ENCODE results near the gene ATCAY.
"Not testable (repeated sequence)": the region's sequence is repeated elsewhere in the genome, so short reads cannot be mapped to it uniquely, and the experiment has no call there.

ATCAY gene

GRCh38 chr19:3857449-3858003 is 23.0 kb upstream of the ATCAY start:
- no peak for DNase-seq (ENCODE audit: low read depth)

GRCh38 chr19:3860499-3860898 is 20.0 kb upstream of the ATCAY start:
- no peak for DNase-seq (ENCODE audit: low read depth)

- no peak for DNase-seq (ENCODE audit: low read depth)
These were observed 17.5 kb upstream of the ATCAY start for GRCh38 chr19:3862826-3863500.

- DNase-seq (ENCODE audit: low read depth), result no peak
These were observed 16.8 kb upstream of the ATCAY start for GRCh38 chr19:3863648-3864047.

- no peak for DNase-seq (ENCODE audit: low read depth)
These were observed 13.4 kb upstream of the ATCAY start for GRCh38 chr19:3866910-3867638.

GRCh38 chr19:3867971-3868769 is 12.3 kb upstream of the ATCAY start:
- no peak for DNase-seq (ENCODE audit: low read depth)

- peak; percentile 73 for DNase-seq (ENCODE audit: low read depth)
These were observed 11.6 kb upstream of the ATCAY start, which contains the start of gene ZFR2 for GRCh38 chr19:3868770-3869456. ZFR2 (minus strand) TSS chr19:3869038; CDS start chr19:3869017, 21 bp downstream.

GRCh38 chr19:3873151-3873550 is 7.3 kb upstream of the ATCAY start:
- no peak for DNase-seq (ENCODE audit: low read depth)

- DNase-seq (ENCODE audit: low read depth), result not testable (repeated sequence)
These were observed 5.8 kb upstream of the ATCAY start for GRCh38 chr19:3874695-3875094.

GRCh38 chr19:3879656-3880055 is 829 bp upstream of the ATCAY start:
- no peak for DNase-seq (ENCODE audit: low read depth)

- DNase-seq (ENCODE audit: low read depth), result no peak
These were observed 971 bp downstream of the ATCAY start for GRCh38 chr19:3881272-3882040.

GRCh38 chr19:3882041-3882384 is 1.5 kb downstream of the ATCAY start:
- DNase-seq (ENCODE audit: low read depth), result no peak

- DNase-seq (ENCODE audit: low read depth), result no peak
These were observed 10.1 kb downstream of the ATCAY start for GRCh38 chr19:3890591-3890990.

- no peak for DNase-seq (ENCODE audit: low read depth)
These were observed 13.2 kb downstream of the ATCAY start for GRCh38 chr19:3893509-3894179.

GRCh38 chr19:3894959-3895358 is 14.5 kb downstream of the ATCAY start:
- not testable (repeated sequence) for DNase-seq (ENCODE audit: low read depth)

- no peak for DNase-seq (ENCODE audit: low read depth)
These were observed 15.3 kb downstream of the ATCAY start for GRCh38 chr19:3895788-3896187.

GRCh38 chr19:3897936-3898335 is 17.5 kb downstream of the ATCAY start:
- DNase-seq (ENCODE audit: low read depth), result no peak

GRCh38 chr19:3898426-3898825 is 17.9 kb downstream of the ATCAY start:
- DNase-seq (ENCODE audit: low read depth), result no peak

- no peak for DNase-seq (ENCODE audit: low read depth)
These were observed 19.2 kb downstream of the ATCAY start for GRCh38 chr19:3899531-3900294.
